ENCODE data around the gene OR6S1. TPM values are rescaled to one million over a fixed set of nuclear protein-coding genes. Genes with fewer than 3 reads are reported as not detected.
A peak's percentile ranks its signal among the peaks of the same experiment; 100 is the strongest.

OR6S1 gene
- polyA plus RNA-seq, 1 donor from 2014 or later, result not detected

- H3K9ac ChIP-seq (ENCODE audit: low read length), result no peak overlapping the region
- H3K79me2 ChIP-seq (replicated peaks; ENCODE audit: insufficient read depth, low read length), result no peaks in the 10 kb centered on the region
- H3K27ac ChIP-seq (ENCODE audit: low read length), result no peak overlapping the region
- H3K9me3 ChIP-seq (ENCODE audit: low read length), result no peaks in the 10 kb centered on the region
- no peak overlapping the region for H3K4me2 ChIP-seq (ENCODE audit: low read length)
- no peaks in the 10 kb centered on the region for H3K9me2 ChIP-seq (ENCODE audit: insufficient read depth, low read length)
- TF ChIP-seq EZH2 (IDR thresholded peaks at IDR 0.05; ENCODE audit: borderline replicate concordance, insufficient read depth, low read length, poor library complexity, severe bottlenecking) (no peak), RAD21 (conservative IDR thresholded peaks at IDR 0.05) (no peak), CTCF (IDR thresholded peaks at IDR 0.05; ENCODE audit: poor library complexity, severe bottlenecking) (no peak), TAF1 (IDR thresholded peaks at IDR 0.05; ENCODE audit: low read depth) (no peak), EP300 (conservative IDR thresholded peaks at IDR 0.05; ENCODE audit: poor library complexity, severe bottlenecking) (no peak), MXI1 (conservative IDR thresholded peaks at IDR 0.05; ENCODE audit: poor library complexity, severe bottlenecking) (no peak), SMC3 (conservative IDR thresholded peaks at IDR 0.05; ENCODE audit: poor library complexity) (no peak), POLR2AphosphoS5 (IDR thresholded peaks at IDR 0.05) (no peak)
- TF ChIP-seq, protein P1, sequence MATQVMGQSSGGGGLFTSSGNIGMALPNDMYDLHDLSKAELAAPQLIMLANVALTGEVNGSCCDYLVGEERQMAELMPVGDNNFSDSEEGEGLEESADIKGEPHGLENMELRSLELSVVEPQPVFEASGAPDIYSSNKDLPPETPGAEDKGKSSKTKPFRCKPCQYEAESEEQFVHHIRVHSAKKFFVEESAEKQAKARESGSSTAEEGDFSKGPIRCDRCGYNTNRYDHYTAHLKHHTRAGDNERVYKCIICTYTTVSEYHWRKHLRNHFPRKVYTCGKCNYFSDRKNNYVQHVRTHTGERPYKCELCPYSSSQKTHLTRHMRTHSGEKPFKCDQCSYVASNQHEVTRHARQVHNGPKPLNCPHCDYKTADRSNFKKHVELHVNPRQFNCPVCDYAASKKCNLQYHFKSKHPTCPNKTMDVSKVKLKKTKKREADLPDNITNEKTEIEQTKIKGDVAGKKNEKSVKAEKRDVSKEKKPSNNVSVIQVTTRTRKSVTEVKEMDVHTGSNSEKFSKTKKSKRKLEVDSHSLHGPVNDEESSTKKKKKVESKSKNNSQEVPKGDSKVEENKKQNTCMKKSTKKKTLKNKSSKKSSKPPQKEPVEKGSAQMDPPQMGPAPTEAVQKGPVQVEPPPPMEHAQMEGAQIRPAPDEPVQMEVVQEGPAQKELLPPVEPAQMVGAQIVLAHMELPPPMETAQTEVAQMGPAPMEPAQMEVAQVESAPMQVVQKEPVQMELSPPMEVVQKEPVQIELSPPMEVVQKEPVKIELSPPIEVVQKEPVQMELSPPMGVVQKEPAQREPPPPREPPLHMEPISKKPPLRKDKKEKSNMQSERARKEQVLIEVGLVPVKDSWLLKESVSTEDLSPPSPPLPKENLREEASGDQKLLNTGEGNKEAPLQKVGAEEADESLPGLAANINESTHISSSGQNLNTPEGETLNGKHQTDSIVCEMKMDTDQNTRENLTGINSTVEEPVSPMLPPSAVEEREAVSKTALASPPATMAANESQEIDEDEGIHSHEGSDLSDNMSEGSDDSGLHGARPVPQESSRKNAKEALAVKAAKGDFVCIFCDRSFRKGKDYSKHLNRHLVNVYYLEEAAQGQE (IDR thresholded peaks at IDR 0.05; ENCODE audit: borderline replicate concordance), result no peak
- H3K36me3 ChIP-seq (ENCODE audit: insufficient read depth, low read length), result no peaks in the 10 kb centered on the region
- H3K4me3 ChIP-seq (ENCODE audit: low read length), result no peak overlapping the region
- H4K20me1 ChIP-seq (ENCODE audit: insufficient read depth), result no peaks in the 10 kb centered on the region
- H3K27me3 ChIP-seq (ENCODE audit: insufficient read depth, low read depth, low read length), result peaks cover 5% of the 10 kb centered on the region
- no peaks in the 10 kb centered on the region for H3F3A ChIP-seq (ENCODE audit: insufficient read depth, low read length, poor library complexity, severe bottlenecking)
- H2AFZ ChIP-seq (ENCODE audit: low read depth, low read length), result no peak overlapping the region
Observed at GRCh38 chr14:20606902-20607242, 34.6 kb downstream of the OR6S1 start.

- H3K4me2 ChIP-seq (ENCODE audit: low read length), result no peak overlapping the region
- no peak overlapping the region for H2AFZ ChIP-seq (ENCODE audit: low read depth, low read length)
- no peaks in the 10 kb centered on the region for H4K20me1 ChIP-seq (ENCODE audit: insufficient read depth)
- H3K36me3 ChIP-seq (ENCODE audit: insufficient read depth, low read length), result no peaks in the 10 kb centered on the region
- no peaks in the 10 kb centered on the region for H3K9me2 ChIP-seq (ENCODE audit: insufficient read depth, low read length)
- H3K9ac ChIP-seq (ENCODE audit: low read length), result no peak overlapping the region
- H3K79me2 ChIP-seq (replicated peaks; ENCODE audit: insufficient read depth, low read length), result no peaks in the 10 kb centered on the region
- H3F3A ChIP-seq (ENCODE audit: insufficient read depth, low read length, poor library complexity, severe bottlenecking), result no peaks in the 10 kb centered on the region
- TF ChIP-seq CTCF (IDR thresholded peaks at IDR 0.05; ENCODE audit: poor library complexity, severe bottlenecking) (peak; percentile 46), TAF1 (IDR thresholded peaks at IDR 0.05; ENCODE audit: low read depth) (no peak)
- no peak overlapping the region for H3K4me3 ChIP-seq (ENCODE audit: low read length)
- H3K9me3 ChIP-seq (ENCODE audit: low read length), result no peaks in the 10 kb centered on the region
- no peak overlapping the region for H3K27ac ChIP-seq (ENCODE audit: low read length)
- peaks cover 5% of the 10 kb centered on the region for H3K27me3 ChIP-seq (ENCODE audit: insufficient read depth, low read depth, low read length)
Observed at GRCh38 chr14:20606190-20606901, 35.1 kb downstream of the OR6S1 start.

Measured in neural cell (in vitro differentiated cells).